ENCODE results near the gene FBXO47.

Gene FBXO47

GRCh38 chr17:38967290-38967738, at the start of gene FBXO47:
Gene FBXO47, minus strand, starts transcription at chr17:38967403. Its CDS starts 4,378 bp downstream, at chr17:38963025.
- DNase-seq (ENCODE audit: low read depth in 2 of 3, low spot score in 2 of 3) = peak; percentile 45 to 58 (median 54)

GRCh38 chr17:39016193-39017153, 49.3 kb upstream of the FBXO47 start:
- DNase-seq (ENCODE audit: low read depth in 2 of 3, low spot score in 2 of 3) = no peak

- no peak for DNase-seq (ENCODE audit: low read depth in 2 of 3, low spot score in 2 of 3)
Observed at GRCh38 chr17:39015546-39015935, 48.3 kb upstream of the FBXO47 start.

GRCh38 chr17:39014795-39015545, 47.8 kb upstream of the FBXO47 start:
- no peak for DNase-seq (ENCODE audit: low read depth in 2 of 3, low spot score in 2 of 3)

GRCh38 chr17:39014044-39014794, 47.0 kb upstream of the FBXO47 start:
- DNase-seq (ENCODE audit: low read depth in 2 of 3, low spot score in 2 of 3) = no peak

GRCh38 chr17:39012725-39013124, 45.5 kb upstream of the FBXO47 start:
- no peak for DNase-seq (ENCODE audit: low read depth in 2 of 3, low spot score in 2 of 3)

GRCh38 chr17:39011907-39012468, 44.8 kb upstream of the FBXO47 start:
- no peak for DNase-seq (ENCODE audit: low read depth in 2 of 3, low spot score in 2 of 3)

GRCh38 chr17:39009581-39010001, 42.4 kb upstream of the FBXO47 start:
- no peak for DNase-seq (ENCODE audit: low read depth in 2 of 3, low spot score in 2 of 3)

GRCh38 chr17:39008633-39009032, 41.4 kb upstream of the FBXO47 start:
- no peak for DNase-seq (ENCODE audit: low read depth in 2 of 3, low spot score in 2 of 3)

GRCh38 chr17:39002991-39003715, 36.0 kb upstream of the FBXO47 start:
- no peak for DNase-seq (ENCODE audit: low read depth in 2 of 3, low spot score in 2 of 3)

- no peak for DNase-seq (ENCODE audit: low read depth in 2 of 3, low spot score in 2 of 3)
Observed at GRCh38 chr17:39001703-39002637, 34.8 kb upstream of the FBXO47 start.

- DNase-seq (ENCODE audit: low read depth in 2 of 3, low spot score in 2 of 3) = no peak
Observed at GRCh38 chr17:39000021-39000601, 32.9 kb upstream of the FBXO47 start.

GRCh38 chr17:38996660-38997337, 29.6 kb upstream of the FBXO47 start:
- no peak for DNase-seq (ENCODE audit: low read depth in 2 of 3, low spot score in 2 of 3)

- DNase-seq (ENCODE audit: low read depth in 2 of 3, low spot score in 2 of 3) = no peak
Observed at GRCh38 chr17:38994026-38994425, 26.8 kb upstream of the FBXO47 start.

GRCh38 chr17:38984666-38985065, 17.5 kb upstream of the FBXO47 start:
- DNase-seq (ENCODE audit: low read depth in 2 of 3, low spot score in 2 of 3) = no peak

- DNase-seq (ENCODE audit: low read depth in 2 of 3, low spot score in 2 of 3) = no peak
Observed at GRCh38 chr17:38982858-38983746, 15.9 kb upstream of the FBXO47 start.

- DNase-seq (ENCODE audit: low read depth in 2 of 3, low spot score in 2 of 3) = no peak
Observed at GRCh38 chr17:38981636-38982035, 14.4 kb upstream of the FBXO47 start.
